Caco-2 (cell line): ENCODE measurements around the gene ADISSP. TPM values are rescaled to one million over a fixed set of nuclear protein-coding genes. Genes with fewer than 3 reads are reported as not detected.
A peak's percentile ranks its signal among the peaks of the same experiment; 100 is the strongest.

Experiments
- BruUV-seq: library from RNA; stranded (reverse); fragments of 400-500 nt; replicated peaks from 2 replicates; lab custom pipeline; 2021; lab: Mats Ljungman, UMichigan
- CTCF ChIA-PET: fragments of 300-600 bp; sonication (Branson Sonifier 250); formaldehyde crosslinking; loops from one replicate; lab custom pipeline; 2022; ENCODE audit warnings: antibody characterized with exemption; lab: Charles Lee
- POLR2A ChIA-PET: fragments of 300-600 bp; sonication (Branson Sonifier 250); formaldehyde crosslinking; loops from one replicate; lab custom pipeline; 2022; ENCODE audit warnings: antibody characterized with exemption; lab: Charles Lee
- DNase-seq, 2 experiments: peaks; one replicate each; pipeline versions ENCODE4 v3.0.0 to v3.0.0-alpha.2; 2020 to 2022
- H3K27me3 ChIP-seq: replicated peaks from 2 replicates; pipeline ENCODE4 v1.6.0; 2011; ENCODE audit warnings: low read length; ENCODE audit not compliant: control insufficient read depth, insufficient read depth
- H3K36me3 ChIP-seq: 2 replicates; pipeline ENCODE4 v1.5.1; 2011; ENCODE audit warnings: low read length; ENCODE audit not compliant: control insufficient read depth, insufficient read depth
- H3K4me1 ChIP-seq: fragments of 250-450 bp; sonication (Bioruptor Pico); 2 replicates; pipeline ENCODE4 v1.5.1; 2020; ENCODE audit warnings: mild to moderate bottlenecking
- H3K4me3 ChIP-seq: 2 replicates; pipeline ENCODE4 v1.5.1; 2011; ENCODE audit warnings: low read depth, mild to moderate bottlenecking, control low read depth, low read length
- H3K9me3 ChIP-seq: fragments of 250-450 bp; sonication (Bioruptor Pico); 2 replicates; pipeline ENCODE4 v1.5.1; 2020; ENCODE audit warnings: mild to moderate bottlenecking, moderate library complexity
- H3K27ac Mint-ChIP-seq: one replicate; pipeline ENCODE4 v1.8.0; 2022; ENCODE audit warnings: mixed read lengths; ENCODE audit not compliant: unreplicated experiment
- H3K27me3 Mint-ChIP-seq: one replicate; pipeline ENCODE4 v1.8.0; 2022; ENCODE audit warnings: mixed read lengths; ENCODE audit not compliant: insufficient read depth, unreplicated experiment
- H3K36me3 Mint-ChIP-seq: one replicate; pipeline ENCODE4 v1.8.0; 2022; ENCODE audit warnings: mild to moderate bottlenecking, mixed read lengths; ENCODE audit not compliant: insufficient read depth, unreplicated experiment
- H3K4me1 Mint-ChIP-seq: one replicate; pipeline ENCODE4 v1.8.0; 2022; ENCODE audit warnings: low read depth, mixed read lengths; ENCODE audit not compliant: unreplicated experiment
- H3K4me3 Mint-ChIP-seq: one replicate; pipeline ENCODE4 v1.8.0; 2022; ENCODE audit warnings: mild to moderate bottlenecking, moderate library complexity, mixed read lengths; ENCODE audit not compliant: unreplicated experiment
- H3K9me3 Mint-ChIP-seq: one replicate; pipeline ENCODE4 v1.8.0; 2022; ENCODE audit warnings: mixed read lengths; ENCODE audit not compliant: unreplicated experiment
- intact Hi-C: fragments of 100-400 bp; cut with micrococcal nuclease; formaldehyde crosslinking; loops from one replicate; pipeline ENCODE4 v1.10.0; 2022; ENCODE audit not compliant: unreplicated experiment
- total RNA-seq: library from RNA; stranded (reverse); gene quantifications from 2 replicates; pipeline ENCODE4 v1.2.3, GENCODE V29; 2022
- TF ChIP-seq, protein P1 (sequence below), 2 experiments: fragments of 200-600 bp in 1 of 2; IDR thresholded peaks; 1 replicate in 1 of 2; 2 replicates in 1 of 2; pipeline versions ENCODE4 v1.5.1 to v1.8.0; 2011 to 2022; ENCODE audit warnings: antibody characterized with exemption in 1 of 2, control low read depth in 1 of 2, inconsistent platforms in 1 of 2, low read depth in 1 of 2, low read length in 1 of 2, mild to moderate bottlenecking in 1 of 2, moderate library complexity in 1 of 2; ENCODE audit not compliant: insufficient read depth in 1 of 2, severe bottlenecking in 1 of 2, unreplicated experiment in 1 of 2

The ADISSP gene
- total RNA-seq, 1 experiment from 2014 or later = 56.1 TPM

DNA sequence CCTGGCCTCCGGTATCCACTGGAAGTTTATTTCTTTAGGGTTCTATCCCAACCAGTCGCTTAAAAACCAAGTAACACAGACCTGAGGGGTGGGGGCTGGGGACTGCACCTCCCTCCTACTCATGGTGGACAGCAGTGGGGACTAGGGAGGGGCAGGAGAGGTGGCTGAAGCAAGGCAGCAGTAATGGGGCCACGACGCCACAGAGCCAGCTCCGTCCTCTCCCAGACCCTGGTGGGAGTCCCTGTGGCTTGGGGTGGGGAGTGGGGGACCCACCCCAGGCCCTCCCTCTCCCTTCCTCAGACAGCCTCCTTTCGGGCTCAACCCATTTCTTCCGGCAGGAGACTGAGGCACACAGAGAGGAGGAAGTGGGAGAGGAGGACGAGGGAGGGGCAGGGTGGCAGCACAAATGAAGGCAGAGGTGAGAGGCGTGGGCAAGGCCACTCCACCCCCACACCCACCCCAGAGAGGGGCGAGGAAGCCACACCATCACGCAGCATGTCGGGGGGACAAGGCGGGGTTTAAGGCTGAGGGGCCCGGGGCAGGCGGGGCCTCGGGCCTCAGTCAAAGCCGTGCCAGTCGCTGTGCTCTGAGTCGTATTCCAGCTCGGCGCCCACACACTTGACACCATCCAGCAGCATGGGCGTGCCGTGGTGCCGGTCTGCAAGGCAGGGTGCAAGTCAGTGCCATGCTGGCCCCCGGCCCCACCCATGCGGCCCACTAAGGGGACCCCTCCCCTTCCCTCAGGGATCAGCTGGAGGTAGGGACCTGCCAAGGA is 13.9 kb downstream of the ADISSP start:
- Histone ChIP-seq H3K36me3 (0 out of 2 replicates have a peak, but pooled peaks cover 1% of the 10 kb centered on the region), H3K4me3 (no peak overlapping the region), H3K27me3 (no peaks in the 10 kb centered on the region), H3K4me1 (no peaks in the 10 kb centered on the region), H3K9me3 (no peaks in the 10 kb centered on the region)
- CTCF ChIA-PET = interaction anchor here (0.7 to 1.4 kb wide), 5 partner anchors 14 to 28 kb away, joined by 3 to 9 read pairs (median 5); partner anchors contain the start of genes ADISSP and SPEF1
- Mint-ChIP-seq H3K4me1 (no peaks in the 10 kb centered on the region), H3K9me3 (no peaks in the 10 kb centered on the region), H3K36me3 (peaks cover 24% of the 10 kb centered on the region), H3K27me3 (no peaks in the 10 kb centered on the region), H3K27ac (no peak overlapping the region), H3K4me3 (no peak overlapping the region)
- TSS peak; percentile 57 for BruUV-seq
- TF ChIP-seq, protein P1, sequence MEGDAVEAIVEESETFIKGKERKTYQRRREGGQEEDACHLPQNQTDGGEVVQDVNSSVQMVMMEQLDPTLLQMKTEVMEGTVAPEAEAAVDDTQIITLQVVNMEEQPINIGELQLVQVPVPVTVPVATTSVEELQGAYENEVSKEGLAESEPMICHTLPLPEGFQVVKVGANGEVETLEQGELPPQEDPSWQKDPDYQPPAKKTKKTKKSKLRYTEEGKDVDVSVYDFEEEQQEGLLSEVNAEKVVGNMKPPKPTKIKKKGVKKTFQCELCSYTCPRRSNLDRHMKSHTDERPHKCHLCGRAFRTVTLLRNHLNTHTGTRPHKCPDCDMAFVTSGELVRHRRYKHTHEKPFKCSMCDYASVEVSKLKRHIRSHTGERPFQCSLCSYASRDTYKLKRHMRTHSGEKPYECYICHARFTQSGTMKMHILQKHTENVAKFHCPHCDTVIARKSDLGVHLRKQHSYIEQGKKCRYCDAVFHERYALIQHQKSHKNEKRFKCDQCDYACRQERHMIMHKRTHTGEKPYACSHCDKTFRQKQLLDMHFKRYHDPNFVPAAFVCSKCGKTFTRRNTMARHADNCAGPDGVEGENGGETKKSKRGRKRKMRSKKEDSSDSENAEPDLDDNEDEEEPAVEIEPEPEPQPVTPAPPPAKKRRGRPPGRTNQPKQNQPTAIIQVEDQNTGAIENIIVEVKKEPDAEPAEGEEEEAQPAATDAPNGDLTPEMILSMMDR (IDR thresholded peaks at IDR 0.05; ENCODE audit: insufficient read depth in 1 of 2, low read depth in 1 of 2, low read length in 1 of 2, severe bottlenecking in 1 of 2, unreplicated experiment in 1 of 2) = no peak
- POLR2A ChIA-PET = interaction anchor here (1.0 kb wide), 1 partner anchor 14 kb away, joined by 9 read pairs; the partner anchor contains the start of gene ADISSP
- intact Hi-C loops = loop anchor here (2.0 kb wide), 1 partner anchor 15 kb away; no protein-coding TSS in a partner anchor
- DNase-seq = no peak

DNA sequence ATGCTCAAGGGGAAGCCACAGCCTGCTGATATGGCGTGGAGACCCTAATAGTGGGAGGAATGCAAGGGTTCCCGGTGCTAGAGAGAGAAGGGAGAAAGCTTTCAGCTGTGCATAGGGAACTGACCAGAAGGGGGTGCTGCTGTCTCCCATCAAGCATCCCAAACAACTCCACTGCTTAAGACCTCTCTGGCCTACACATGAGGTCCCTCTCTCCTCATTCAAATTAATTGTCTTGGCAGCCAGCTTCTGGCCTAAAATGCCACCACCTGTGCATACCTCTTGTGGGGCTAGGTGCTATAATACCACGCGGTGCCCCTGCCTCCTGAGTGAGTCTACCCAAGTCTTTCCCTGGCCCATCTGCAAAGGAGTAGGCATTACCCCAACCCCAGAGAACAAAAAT is 14.5 kb downstream of the ADISSP start:
- Histone ChIP-seq H3K27me3 (no peaks in the 10 kb centered on the region), H3K36me3 (0 out of 2 replicates have a peak, but pooled peaks cover 1% of the 10 kb centered on the region), H3K9me3 (no peaks in the 10 kb centered on the region), H3K4me1 (no peaks in the 10 kb centered on the region), H3K4me3 (no peak overlapping the region)
- H3K36me3 Mint-ChIP-seq = peaks cover 22% of the 10 kb centered on the region
- TF ChIP-seq, protein P1 (IDR thresholded peaks at IDR 0.05; ENCODE audit: insufficient read depth in 1 of 2, low read depth in 1 of 2, low read length in 1 of 2, severe bottlenecking in 1 of 2, unreplicated experiment in 1 of 2) = peak; percentile 59 to 60
- no peak overlapping the region for H3K27ac Mint-ChIP-seq
- no peaks in the 10 kb centered on the region for H3K9me3 Mint-ChIP-seq
- H3K27me3 Mint-ChIP-seq = no peaks in the 10 kb centered on the region
- no peak overlapping the region for H3K4me3 Mint-ChIP-seq
- no TSS peak for BruUV-seq
- ChIA-PET POLR2A (no interaction called here), CTCF (interaction anchor here (0.7 to 1.4 kb wide), 4 partner anchors 14 to 28 kb away, joined by 4 to 9 read pairs (median 6); partner anchors contain the start of genes ADISSP and SPEF1)
- DNase-seq = peak in 1 of 2 experiments; percentile 56
- intact Hi-C loops = loop anchor here (2.0 kb wide), 1 partner anchor 16 kb away; no protein-coding TSS in a partner anchor
- no peaks in the 10 kb centered on the region for H3K4me1 Mint-ChIP-seq

DNA sequence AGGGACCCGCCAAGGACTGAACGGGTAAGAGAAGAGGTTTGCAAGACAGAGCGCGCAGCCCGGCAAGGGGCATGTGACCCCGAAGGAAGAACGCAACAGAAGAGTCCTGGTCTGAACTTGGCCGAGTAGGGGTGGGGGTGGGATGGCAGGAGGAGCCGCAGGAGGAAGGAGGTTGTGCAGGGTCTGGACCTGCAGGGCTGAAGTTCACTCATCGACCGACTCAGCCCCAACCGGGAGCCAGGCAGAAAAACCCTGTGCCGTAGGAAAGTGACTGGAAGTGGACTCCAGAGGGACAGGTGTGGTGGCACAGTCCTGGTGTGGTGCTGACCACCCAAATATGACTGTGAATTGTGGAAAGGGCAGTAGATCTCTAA is 15.2 kb downstream of the ADISSP start:
- CTCF ChIA-PET = interaction anchor here (1.0 to 1.4 kb wide), 3 partner anchors 15 to 26 kb away, joined by 5 to 9 read pairs (median 7); partner anchors contain the start of gene ADISSP
- intact Hi-C loops = loop anchor here (2.0 kb wide), 1 partner anchor 16 kb away; no protein-coding TSS in a partner anchor
- Mint-ChIP-seq H3K36me3 (peaks cover 19% of the 10 kb centered on the region), H3K27ac (no peak overlapping the region), H3K27me3 (no peaks in the 10 kb centered on the region), H3K4me1 (no peaks in the 10 kb centered on the region), H3K9me3 (no peaks in the 10 kb centered on the region), H3K4me3 (no peak overlapping the region)
- H3K9me3 ChIP-seq = no peaks in the 10 kb centered on the region
- no TSS peak for BruUV-seq
- no peak overlapping the region for H3K4me3 ChIP-seq
- 0 out of 2 replicates have a peak, but pooled peaks cover 1% of the 10 kb centered on the region for H3K36me3 ChIP-seq
- DNase-seq = no peak
- no peaks in the 10 kb centered on the region for H3K27me3 ChIP-seq
- TF ChIP-seq, protein P1 (IDR thresholded peaks at IDR 0.05; ENCODE audit: insufficient read depth in 1 of 2, low read depth in 1 of 2, low read length in 1 of 2, severe bottlenecking in 1 of 2, unreplicated experiment in 1 of 2) = no peak
- no peaks in the 10 kb centered on the region for H3K4me1 ChIP-seq
- POLR2A ChIA-PET = no interaction called here
